ENCODE results near the gene PLAC9. TPM values are rescaled to one million over a fixed set of nuclear protein-coding genes. Genes with fewer than 3 reads are reported as not detected.

PLAC9 gene
- total and polyA plus RNA-seq, 2 donors (not counting 1 experiment from before 2014, with no cell fraction given), result 16.7 to 40.4 TPM

- H3K27ac ChIP-seq (ENCODE audit: insufficient read depth, low read length), result no peak overlapping the region
- H3K4me3 ChIP-seq (replicated peaks in 1 of 4; ENCODE audit: control extremely low read depth in 1 of 4, insufficient read depth in 1 of 4, low read depth in 3 of 4, low read length in 4 of 4), result no peak overlapping the region
- no peak overlapping the region for H2AFZ ChIP-seq (ENCODE audit: low read length)
- H4K20me1 ChIP-seq (ENCODE audit: control insufficient read depth, extremely low read depth, insufficient read depth, low read length), result no peaks in the 10 kb centered on the region
- H3K9me3 ChIP-seq (ENCODE audit: control insufficient read depth, insufficient read depth, low read depth, low read length), result no peaks in the 10 kb centered on the region
- no peak overlapping the region for H3K9ac ChIP-seq (ENCODE audit: insufficient read depth, low read length)
- H3K36me3 ChIP-seq (ENCODE audit: control insufficient read depth, insufficient read depth, low read length), result peaks cover 45% of the 10 kb centered on the region
- H3K27me3 ChIP-seq (ENCODE audit: control insufficient read depth, insufficient read depth, low read length), result no peaks in the 10 kb centered on the region
- H3K4me2 ChIP-seq (ENCODE audit: extremely low read depth, insufficient read depth, low read length), result no peak overlapping the region
- TF ChIP-seq EZH2 (IDR thresholded peaks at IDR 0.05; ENCODE audit: low read length, missing control alignments), result no peak
- TF ChIP-seq CTCF (conservative IDR thresholded peaks at IDR 0.05 in 1 of 2, IDR thresholded peaks at IDR 0.05 in 1 of 2; ENCODE audit: low read depth in 1 of 2, low read length in 2 of 2), result no peak
- H3K79me2 ChIP-seq (ENCODE audit: control insufficient read depth, insufficient read depth, low read length), result peaks cover 84% of the 10 kb centered on the region
- peaks cover 20% of the 10 kb centered on the region for H3K4me1 ChIP-seq (ENCODE audit: control insufficient read depth, extremely low read depth, insufficient read depth, low read length)
- no peak for DNase-seq (ENCODE audit: low read depth in 2 of 2)
These were observed 38.1 kb downstream of the PLAC9 start for GRCh38 chr10:80170641-80171040.

- H3K4me3 ChIP-seq (replicated peaks in 1 of 4; ENCODE audit: control extremely low read depth in 1 of 4, insufficient read depth in 1 of 4, low read depth in 3 of 4, low read length in 4 of 4), result no peak overlapping the region
- H3K36me3 ChIP-seq (ENCODE audit: control insufficient read depth, insufficient read depth, low read length), result peaks cover 42% of the 10 kb centered on the region
- H3K4me2 ChIP-seq (ENCODE audit: extremely low read depth, insufficient read depth, low read length), result no peak overlapping the region
- no peak overlapping the region for H2AFZ ChIP-seq (ENCODE audit: low read length)
- peaks cover 14% of the 10 kb centered on the region for H3K4me1 ChIP-seq (ENCODE audit: control insufficient read depth, extremely low read depth, insufficient read depth, low read length)
- no peaks in the 10 kb centered on the region for H4K20me1 ChIP-seq (ENCODE audit: control insufficient read depth, extremely low read depth, insufficient read depth, low read length)
- H3K79me2 ChIP-seq (ENCODE audit: control insufficient read depth, insufficient read depth, low read length), result peaks cover 86% of the 10 kb centered on the region
- H3K27ac ChIP-seq (ENCODE audit: insufficient read depth, low read length), result no peak overlapping the region
- DNase-seq (ENCODE audit: low read depth in 2 of 2), result no peak
- H3K27me3 ChIP-seq (ENCODE audit: control insufficient read depth, insufficient read depth, low read length), result no peaks in the 10 kb centered on the region
- no peaks in the 10 kb centered on the region for H3K9me3 ChIP-seq (ENCODE audit: control insufficient read depth, insufficient read depth, low read depth, low read length)
- H3K9ac ChIP-seq (ENCODE audit: insufficient read depth, low read length), result no peak overlapping the region
- TF ChIP-seq CTCF (conservative IDR thresholded peaks at IDR 0.05 in 1 of 2, IDR thresholded peaks at IDR 0.05 in 1 of 2; ENCODE audit: low read depth in 1 of 2, low read length in 2 of 2) (no peak), EZH2 (IDR thresholded peaks at IDR 0.05; ENCODE audit: low read length, missing control alignments) (no peak)
These were observed 38.7 kb downstream of the PLAC9 start for GRCh38 chr10:80171248-80171660.

GRCh38 chr10:80172896-80173295, 40.4 kb downstream of the PLAC9 start:
- no peaks in the 10 kb centered on the region for H3K27me3 ChIP-seq (ENCODE audit: control insufficient read depth, insufficient read depth, low read length)
- H3K4me1 ChIP-seq (ENCODE audit: control insufficient read depth, extremely low read depth, insufficient read depth, low read length), result peaks cover 11% of the 10 kb centered on the region
- H2AFZ ChIP-seq (ENCODE audit: low read length), result no peak overlapping the region
- TF ChIP-seq CTCF (conservative IDR thresholded peaks at IDR 0.05 in 1 of 2, IDR thresholded peaks at IDR 0.05 in 1 of 2; ENCODE audit: low read depth in 1 of 2, low read length in 2 of 2) (no peak), EZH2 (IDR thresholded peaks at IDR 0.05; ENCODE audit: low read length, missing control alignments) (no peak)
- no peak overlapping the region for H3K9ac ChIP-seq (ENCODE audit: insufficient read depth, low read length)
- H3K79me2 ChIP-seq (ENCODE audit: control insufficient read depth, insufficient read depth, low read length), result peaks cover 90% of the 10 kb centered on the region
- H3K4me2 ChIP-seq (ENCODE audit: extremely low read depth, insufficient read depth, low read length), result no peak overlapping the region
- H3K4me3 ChIP-seq (replicated peaks in 1 of 4; ENCODE audit: control extremely low read depth in 1 of 4, insufficient read depth in 1 of 4, low read depth in 3 of 4, low read length in 4 of 4), result no peak overlapping the region
- H3K27ac ChIP-seq (ENCODE audit: insufficient read depth, low read length), result no peak overlapping the region
- no peak for DNase-seq (ENCODE audit: low read depth in 2 of 2)
- H3K9me3 ChIP-seq (ENCODE audit: control insufficient read depth, insufficient read depth, low read depth, low read length), result no peaks in the 10 kb centered on the region
- peaks cover 36% of the 10 kb centered on the region for H3K36me3 ChIP-seq (ENCODE audit: control insufficient read depth, insufficient read depth, low read length)
- peaks cover 1% of the 10 kb centered on the region for H4K20me1 ChIP-seq (ENCODE audit: control insufficient read depth, extremely low read depth, insufficient read depth, low read length)
